ENCODE results near the gene HSPB8. TPM values are rescaled to one million over a fixed set of nuclear protein-coding genes. Genes with fewer than 3 reads are reported as not detected.

Gene HSPB8
- total RNA-seq, 1 donor from 2014 or later, result 29.4 TPM

DNA sequence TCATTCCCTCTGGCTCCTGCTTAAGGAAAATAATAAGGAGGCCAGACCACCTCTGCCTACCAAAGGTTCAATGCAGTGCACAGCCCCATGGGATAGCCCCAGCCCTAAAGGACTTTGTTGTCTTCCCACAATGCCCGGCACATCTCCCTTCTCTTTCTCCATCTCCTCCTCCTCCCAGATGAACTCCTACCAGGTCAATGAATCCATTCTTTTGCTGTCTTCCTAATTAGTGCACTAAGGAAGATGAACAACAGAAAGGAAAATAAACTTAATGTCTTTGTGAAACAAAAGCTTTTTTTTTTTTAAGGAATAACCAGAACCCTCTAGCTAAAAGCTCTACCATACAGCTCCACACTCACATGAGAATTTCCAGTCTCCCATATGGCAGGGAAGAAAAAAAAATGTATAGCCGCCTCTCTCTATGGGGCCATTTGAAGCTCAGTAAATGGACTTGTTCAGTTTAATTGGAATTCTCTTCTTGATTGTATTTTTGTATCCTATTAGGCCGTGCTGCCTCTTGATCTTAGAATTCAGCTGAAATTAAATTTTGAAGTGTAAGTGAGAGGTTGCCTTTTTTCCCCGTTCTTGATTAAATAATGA lies 41.8 kb upstream of the HSPB8 start:
- Mint-ChIP-seq H3K4me3 (ENCODE audit: unreplicated experiment) (no peak overlapping the region), H3K27ac (ENCODE audit: unreplicated experiment) (no peak overlapping the region), H3K4me1 (ENCODE audit: low read depth) (no peaks in the 10 kb centered on the region), H3K27me3 (ENCODE audit: low read depth) (peaks cover 10% of the 10 kb centered on the region), H3K9me3 (ENCODE audit: low read depth) (no peaks in the 10 kb centered on the region), H3K36me3 (ENCODE audit: low read depth) (no peaks in the 10 kb centered on the region)
- TF ChIP-seq, protein P1, sequence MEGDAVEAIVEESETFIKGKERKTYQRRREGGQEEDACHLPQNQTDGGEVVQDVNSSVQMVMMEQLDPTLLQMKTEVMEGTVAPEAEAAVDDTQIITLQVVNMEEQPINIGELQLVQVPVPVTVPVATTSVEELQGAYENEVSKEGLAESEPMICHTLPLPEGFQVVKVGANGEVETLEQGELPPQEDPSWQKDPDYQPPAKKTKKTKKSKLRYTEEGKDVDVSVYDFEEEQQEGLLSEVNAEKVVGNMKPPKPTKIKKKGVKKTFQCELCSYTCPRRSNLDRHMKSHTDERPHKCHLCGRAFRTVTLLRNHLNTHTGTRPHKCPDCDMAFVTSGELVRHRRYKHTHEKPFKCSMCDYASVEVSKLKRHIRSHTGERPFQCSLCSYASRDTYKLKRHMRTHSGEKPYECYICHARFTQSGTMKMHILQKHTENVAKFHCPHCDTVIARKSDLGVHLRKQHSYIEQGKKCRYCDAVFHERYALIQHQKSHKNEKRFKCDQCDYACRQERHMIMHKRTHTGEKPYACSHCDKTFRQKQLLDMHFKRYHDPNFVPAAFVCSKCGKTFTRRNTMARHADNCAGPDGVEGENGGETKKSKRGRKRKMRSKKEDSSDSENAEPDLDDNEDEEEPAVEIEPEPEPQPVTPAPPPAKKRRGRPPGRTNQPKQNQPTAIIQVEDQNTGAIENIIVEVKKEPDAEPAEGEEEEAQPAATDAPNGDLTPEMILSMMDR (IDR thresholded peaks at IDR 0.05), result no peak
- no peak for DNase-seq (ENCODE audit: low spot score)

DNA sequence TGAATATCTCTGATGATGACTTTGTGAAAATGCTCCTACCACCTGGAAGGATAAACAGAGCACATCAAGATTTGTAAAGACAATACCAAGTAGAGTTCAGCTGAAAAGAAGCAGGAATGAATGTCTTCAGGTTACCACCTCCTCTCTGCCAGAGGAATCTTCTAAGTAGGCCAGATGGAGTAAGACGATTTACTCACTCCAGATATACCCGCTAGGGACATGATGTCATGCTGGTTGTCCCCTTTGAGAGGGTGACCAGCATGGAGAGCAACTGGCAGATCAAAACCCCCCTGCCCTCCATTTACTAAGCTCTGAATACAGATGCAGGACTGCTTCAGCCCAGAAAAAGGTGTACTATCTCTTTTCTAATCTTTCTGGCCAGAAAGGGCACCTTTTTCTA lies 39.3 kb upstream of the HSPB8 start:
- TF ChIP-seq, protein P1 (IDR thresholded peaks at IDR 0.05), result no peak
- H3K36me3 Mint-ChIP-seq (ENCODE audit: low read depth), result no peaks in the 10 kb centered on the region
- no peaks in the 10 kb centered on the region for H3K4me1 Mint-ChIP-seq (ENCODE audit: low read depth)
- no peak overlapping the region for H3K27ac Mint-ChIP-seq (ENCODE audit: unreplicated experiment)
- H3K9me3 Mint-ChIP-seq (ENCODE audit: low read depth), result no peaks in the 10 kb centered on the region
- DNase-seq (ENCODE audit: low spot score), result no peak
- H3K4me3 Mint-ChIP-seq (ENCODE audit: unreplicated experiment), result no peak overlapping the region
- H3K27me3 Mint-ChIP-seq (ENCODE audit: low read depth), result peaks cover 18% of the 10 kb centered on the region

DNA sequence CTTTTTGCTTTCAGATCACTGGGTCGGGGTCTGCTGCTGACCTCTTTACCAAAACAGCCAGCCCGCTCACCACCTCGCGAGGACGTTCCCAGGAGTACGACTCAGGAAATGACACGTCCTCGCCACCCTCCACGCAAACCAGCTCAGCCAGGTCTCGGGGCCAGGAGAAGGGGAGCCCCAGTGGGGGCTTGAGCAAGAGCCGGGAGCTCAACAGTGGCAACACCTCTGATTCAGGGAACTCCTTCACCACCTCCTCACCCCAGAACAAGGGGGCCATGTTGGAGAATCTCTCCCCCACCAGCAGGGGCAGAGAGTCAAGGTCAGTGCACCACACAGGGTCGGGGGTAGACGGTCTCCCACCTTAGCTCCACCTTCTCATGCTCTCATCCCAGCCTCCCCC lies 33.4 kb upstream of the HSPB8 start:
- Mint-ChIP-seq H3K27ac (ENCODE audit: unreplicated experiment) (no peak overlapping the region), H3K9me3 (ENCODE audit: low read depth) (no peaks in the 10 kb centered on the region), H3K4me3 (ENCODE audit: unreplicated experiment) (no peak overlapping the region), H3K36me3 (ENCODE audit: low read depth) (no peaks in the 10 kb centered on the region), H3K27me3 (ENCODE audit: low read depth) (peaks cover 30% of the 10 kb centered on the region), H3K4me1 (ENCODE audit: low read depth) (no peaks in the 10 kb centered on the region)
- no peak for DNase-seq (ENCODE audit: low spot score)
- TF ChIP-seq, protein P1 (IDR thresholded peaks at IDR 0.05), result no peak

DNA sequence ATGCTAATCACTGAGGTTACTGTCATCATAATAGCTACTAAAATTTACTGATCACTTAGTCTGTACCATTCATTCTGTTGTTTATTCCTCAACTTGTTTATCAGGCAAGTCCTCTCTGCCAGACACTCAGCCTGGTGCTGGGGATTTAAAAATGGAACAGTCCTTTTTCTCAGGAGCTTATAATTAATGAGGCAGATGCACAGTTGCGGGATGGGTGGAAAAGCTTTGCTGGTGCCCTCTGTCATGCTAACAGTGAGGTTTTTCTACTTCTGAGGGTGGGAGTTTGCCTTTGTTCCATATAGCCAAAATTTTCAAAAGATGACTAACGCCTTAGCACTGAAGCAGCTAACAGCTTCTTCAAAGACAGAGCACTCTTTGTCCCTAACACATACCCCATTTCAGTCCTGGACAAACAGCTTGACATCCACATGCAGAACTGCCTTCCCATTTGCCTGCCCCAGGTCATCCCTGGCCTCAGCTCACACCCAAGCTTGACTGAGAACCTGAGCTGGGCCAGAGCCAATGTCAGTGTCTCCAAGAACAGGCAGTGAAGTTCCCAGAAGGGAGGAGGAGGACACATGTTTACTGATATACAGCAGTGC lies 30.8 kb upstream of the HSPB8 start:
- H3K4me1 Mint-ChIP-seq (ENCODE audit: low read depth), result no peaks in the 10 kb centered on the region
- no peak overlapping the region for H3K27ac Mint-ChIP-seq (ENCODE audit: unreplicated experiment)
- peaks cover 27% of the 10 kb centered on the region for H3K27me3 Mint-ChIP-seq (ENCODE audit: low read depth)
- no peaks in the 10 kb centered on the region for H3K36me3 Mint-ChIP-seq (ENCODE audit: low read depth)
- peaks cover 5% of the 10 kb centered on the region for H3K9me3 Mint-ChIP-seq (ENCODE audit: low read depth)
- TF ChIP-seq, protein P1 (IDR thresholded peaks at IDR 0.05), result no peak
- H3K4me3 Mint-ChIP-seq (ENCODE audit: unreplicated experiment), result no peak overlapping the region
- DNase-seq (ENCODE audit: low spot score), result no peak

DNA sequence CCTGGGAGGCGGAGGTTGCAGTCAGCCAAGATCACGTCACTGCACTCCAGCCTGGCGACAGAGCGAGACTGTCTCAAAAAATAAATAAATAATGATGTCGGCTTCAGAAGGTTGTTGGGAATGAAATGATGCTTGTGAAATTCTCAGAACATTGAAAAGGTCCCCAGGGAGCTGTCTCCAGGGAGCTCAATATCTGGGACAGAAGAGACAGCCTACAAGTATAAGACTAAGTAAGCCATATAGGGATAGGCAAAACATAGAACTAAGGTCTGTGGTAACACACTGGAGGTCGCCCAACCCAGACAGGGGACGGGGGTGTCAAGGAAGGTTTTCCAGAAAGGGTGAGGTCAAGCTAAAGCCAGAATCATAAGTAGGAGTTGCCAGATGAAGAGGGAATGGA lies 29.5 kb upstream of the HSPB8 start:
- H3K36me3 Mint-ChIP-seq (ENCODE audit: low read depth), result no peaks in the 10 kb centered on the region
- H3K4me1 Mint-ChIP-seq (ENCODE audit: low read depth), result peaks cover 3% of the 10 kb centered on the region
- TF ChIP-seq, protein P1 (IDR thresholded peaks at IDR 0.05), result no peak
- peaks cover 24% of the 10 kb centered on the region for H3K27me3 Mint-ChIP-seq (ENCODE audit: low read depth)
- no peak overlapping the region for H3K27ac Mint-ChIP-seq (ENCODE audit: unreplicated experiment)
- no peak for DNase-seq (ENCODE audit: low spot score)
- H3K4me3 Mint-ChIP-seq (ENCODE audit: unreplicated experiment), result no peak overlapping the region
- H3K9me3 Mint-ChIP-seq (ENCODE audit: low read depth), result peaks cover 5% of the 10 kb centered on the region

All from chondrocyte (in vitro differentiated cells).